GM10248 (cell line): ENCODE data around the gene ETV2.
A peak's percentile ranks its signal among the peaks of the same experiment; 100 is the strongest.

ENCODE experiments used
- CTCF ChIA-PET: fragments of 300-600 bp; sonication (Branson Sonifier 250); formaldehyde crosslinking; extraction: SDS; loops from one replicate; lab custom pipeline; 2021; ENCODE audit warnings: antibody characterized with exemption; lab: Yijun Ruan, JAX
- POLR2A ChIA-PET: fragments of 350-650 bp; sonication (Branson Sonifier 250); formaldehyde crosslinking; extraction: SDS; loops from one replicate; lab custom pipeline; 2020; ENCODE audit warnings: antibody characterized with exemption; lab: Yijun Ruan, JAX
- DNase-seq: peaks from one replicate; pipeline ENCODE4 v3.0.0; 2012; ENCODE audit errors: extremely low spot score
- TF ChIP-seq, protein P1 (sequence below): IDR thresholded peaks from 2 replicates; pipeline ENCODE4 v1.5.1; 2012; ENCODE audit warnings: mild to moderate bottlenecking, low read depth; ENCODE audit errors: extremely low read depth, missing control alignments, control extremely low read depth

Gene ETV2

DNA sequence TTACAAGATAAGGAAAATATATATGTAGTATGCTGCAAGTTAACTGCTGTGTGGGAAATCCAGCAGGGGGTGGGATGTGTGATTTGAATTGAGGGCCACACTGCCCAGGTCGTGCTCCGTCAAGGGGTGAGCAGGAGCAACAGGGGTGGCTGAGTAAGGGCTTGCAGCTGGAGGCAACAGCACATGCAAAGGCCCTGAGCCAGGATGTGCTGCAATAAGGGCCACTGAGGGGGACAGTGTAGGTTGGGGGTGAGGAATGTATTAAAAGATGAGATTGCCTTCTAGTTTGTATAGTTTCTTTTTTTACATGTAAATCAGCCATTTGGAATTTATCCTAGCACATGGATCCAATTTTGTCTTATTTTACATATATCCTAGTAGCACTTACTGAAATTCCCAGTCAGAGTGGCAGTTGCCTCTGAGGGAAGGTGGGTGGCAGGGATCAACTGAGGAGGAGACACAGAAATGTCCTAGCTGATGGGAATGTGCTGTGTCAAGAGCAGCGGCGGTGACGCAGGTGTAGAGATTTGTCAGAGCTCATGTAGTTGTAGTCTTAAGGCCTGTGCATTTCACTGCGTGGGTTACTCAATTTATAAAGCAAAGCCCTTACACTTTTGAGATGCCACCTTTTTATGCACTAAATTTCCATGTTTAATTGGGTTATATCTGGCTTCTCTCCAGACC is 18.1 kb upstream of the ETV2 start:
- no peak for DNase-seq
- ChIA-PET POLR2A (interaction anchor here (0.7 kb wide), 1 partner anchor 15 kb away, joined by 6 read pairs; no protein-coding TSS in a partner anchor), CTCF (interaction anchor here (1.1 to 3.1 kb wide), 4 partner anchors 8 to 75 kb away, joined by 3 to 9 read pairs (median 5); partner anchors contain the start of gene HAUS5)
- TF ChIP-seq, protein P1, sequence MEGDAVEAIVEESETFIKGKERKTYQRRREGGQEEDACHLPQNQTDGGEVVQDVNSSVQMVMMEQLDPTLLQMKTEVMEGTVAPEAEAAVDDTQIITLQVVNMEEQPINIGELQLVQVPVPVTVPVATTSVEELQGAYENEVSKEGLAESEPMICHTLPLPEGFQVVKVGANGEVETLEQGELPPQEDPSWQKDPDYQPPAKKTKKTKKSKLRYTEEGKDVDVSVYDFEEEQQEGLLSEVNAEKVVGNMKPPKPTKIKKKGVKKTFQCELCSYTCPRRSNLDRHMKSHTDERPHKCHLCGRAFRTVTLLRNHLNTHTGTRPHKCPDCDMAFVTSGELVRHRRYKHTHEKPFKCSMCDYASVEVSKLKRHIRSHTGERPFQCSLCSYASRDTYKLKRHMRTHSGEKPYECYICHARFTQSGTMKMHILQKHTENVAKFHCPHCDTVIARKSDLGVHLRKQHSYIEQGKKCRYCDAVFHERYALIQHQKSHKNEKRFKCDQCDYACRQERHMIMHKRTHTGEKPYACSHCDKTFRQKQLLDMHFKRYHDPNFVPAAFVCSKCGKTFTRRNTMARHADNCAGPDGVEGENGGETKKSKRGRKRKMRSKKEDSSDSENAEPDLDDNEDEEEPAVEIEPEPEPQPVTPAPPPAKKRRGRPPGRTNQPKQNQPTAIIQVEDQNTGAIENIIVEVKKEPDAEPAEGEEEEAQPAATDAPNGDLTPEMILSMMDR, result no peak

DNA sequence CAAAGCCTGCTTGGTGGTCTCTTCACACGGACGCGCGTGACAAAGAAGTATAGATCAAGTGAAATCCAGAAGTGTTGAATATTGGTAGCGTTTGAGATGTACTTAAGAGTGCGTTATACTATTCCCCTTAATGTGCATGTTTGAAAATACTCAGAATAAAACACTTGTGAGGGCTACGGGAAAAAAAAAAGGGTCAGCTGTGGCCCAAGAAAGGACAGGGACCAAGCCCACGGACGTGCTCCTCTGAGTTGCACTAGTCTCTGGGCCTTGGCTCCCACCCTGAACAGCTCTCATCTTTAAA is 13.3 kb upstream of the ETV2 start:
- DNase-seq, result no peak
- ChIA-PET CTCF (no interaction called here), POLR2A (no interaction called here)
- TF ChIP-seq, protein P1, result no peak

DNA sequence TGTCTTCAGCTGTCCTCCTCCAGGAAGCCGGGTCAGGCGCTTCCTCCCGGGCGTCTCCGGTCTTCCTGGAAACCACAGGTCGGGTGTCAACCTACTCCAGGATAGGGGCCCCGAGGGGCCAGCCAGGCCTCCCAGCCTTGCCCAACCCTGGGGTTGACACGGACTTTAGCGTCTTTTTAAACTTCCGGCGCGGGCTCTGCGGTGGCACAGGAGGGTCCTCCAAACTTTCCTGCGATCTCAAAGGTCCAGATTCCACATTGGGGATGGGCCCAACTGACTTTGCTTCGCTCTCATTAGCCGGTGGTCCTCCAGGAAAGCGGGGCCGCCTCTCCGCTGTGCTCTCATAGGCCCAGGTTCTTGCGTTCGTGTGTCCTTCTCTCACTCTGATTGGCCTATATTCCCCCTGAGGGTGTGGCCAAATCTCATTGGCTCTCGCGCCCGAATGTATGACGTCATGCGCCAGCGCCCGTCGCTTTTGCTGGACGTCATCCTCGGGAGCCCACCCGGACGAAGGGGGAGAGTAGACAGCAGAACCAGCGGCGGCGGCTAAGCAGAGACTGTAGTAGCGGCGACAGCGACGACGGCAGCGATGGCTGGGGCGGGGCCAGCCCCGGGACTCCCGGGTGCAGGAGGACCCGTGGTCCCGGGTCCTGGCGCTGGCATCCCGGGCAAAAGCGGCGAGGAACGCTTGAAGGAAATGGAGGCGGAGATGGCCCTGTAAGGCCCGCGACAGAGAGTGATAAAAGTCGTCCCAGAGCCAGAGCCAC is 12.8 kb upstream of the ETV2 start, which contains the start of gene RBM42:
Gene RBM42, plus strand, starts transcription at position 472 of the 767 bp plus-strand sequence. Its CDS starts 118 bp downstream, at position 590.
- peak; percentile 99 for DNase-seq
- CTCF ChIA-PET, result interaction anchor here (1.0 kb wide), 1 partner anchor 19 kb away, joined by 3 read pairs; no protein-coding TSS in a partner anchor
- POLR2A ChIA-PET, result no interaction called here
- TF ChIP-seq, protein P1, result no peak

DNA sequence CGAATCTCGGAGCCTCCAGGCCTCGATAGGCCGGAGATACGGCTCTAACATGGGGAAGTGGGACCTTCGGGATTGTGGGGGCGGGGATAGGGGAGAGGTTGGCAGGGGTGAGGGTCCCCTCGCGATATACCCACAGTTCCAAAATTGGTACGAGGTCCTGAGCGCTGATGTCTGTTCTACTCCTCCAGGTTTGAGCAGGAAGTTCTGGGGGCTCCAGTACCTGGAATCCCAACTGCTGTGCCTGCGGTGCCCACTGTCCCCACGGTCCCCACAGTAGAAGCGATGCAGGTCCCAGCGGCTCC is 12.3 kb upstream of the ETV2 start:
- ChIA-PET CTCF (interaction anchor here (1.0 kb wide), 2 partner anchors 16 to 19 kb away, joined by 3 read pairs; no protein-coding TSS in a partner anchor), POLR2A (no interaction called here)
- no peak for DNase-seq
- TF ChIP-seq, protein P1, result no peak

DNA sequence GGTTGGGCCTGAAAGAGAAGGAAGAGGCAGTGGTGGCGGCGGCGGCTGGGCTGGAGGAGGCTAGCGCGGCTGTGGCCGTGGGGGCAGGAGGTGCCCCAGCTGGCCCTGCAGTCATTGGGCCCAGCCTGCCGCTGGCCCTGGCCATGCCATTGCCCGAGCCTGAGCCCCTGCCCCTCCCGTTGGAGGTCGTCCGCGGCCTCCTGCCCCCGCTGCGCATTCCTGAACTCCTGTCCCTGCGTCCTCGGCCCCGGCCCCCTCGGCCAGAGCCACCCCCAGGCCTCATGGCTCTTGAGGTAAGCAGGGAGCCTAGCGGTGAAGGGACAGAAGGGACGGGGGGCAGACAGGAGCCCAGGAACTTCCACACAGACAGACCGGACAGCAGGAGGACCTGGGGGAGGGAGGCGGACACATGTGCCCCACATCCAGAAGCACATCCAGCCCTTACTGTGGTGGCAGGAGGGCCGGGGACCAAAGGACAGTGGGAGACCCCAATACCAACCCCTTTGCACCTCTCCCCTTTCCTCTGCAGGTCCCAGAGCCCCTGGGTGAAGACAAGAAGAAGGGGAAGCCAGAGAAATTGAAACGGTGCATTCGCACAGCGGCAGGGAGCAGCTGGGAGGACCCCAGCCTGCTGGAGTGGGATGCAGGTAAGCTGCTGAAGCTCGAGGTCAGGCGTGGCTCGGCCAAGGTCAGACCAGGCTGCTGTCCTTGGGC is 7.7 kb upstream of the ETV2 start:
- DNase-seq, result no peak
- TF ChIP-seq, protein P1, result no peak
- ChIA-PET POLR2A (no interaction called here), CTCF (interaction anchor here (1.1 to 1.6 kb wide), 2 partner anchors 12 to 85 kb away, joined by 3 to 4 read pairs; no protein-coding TSS in a partner anchor)

DNA sequence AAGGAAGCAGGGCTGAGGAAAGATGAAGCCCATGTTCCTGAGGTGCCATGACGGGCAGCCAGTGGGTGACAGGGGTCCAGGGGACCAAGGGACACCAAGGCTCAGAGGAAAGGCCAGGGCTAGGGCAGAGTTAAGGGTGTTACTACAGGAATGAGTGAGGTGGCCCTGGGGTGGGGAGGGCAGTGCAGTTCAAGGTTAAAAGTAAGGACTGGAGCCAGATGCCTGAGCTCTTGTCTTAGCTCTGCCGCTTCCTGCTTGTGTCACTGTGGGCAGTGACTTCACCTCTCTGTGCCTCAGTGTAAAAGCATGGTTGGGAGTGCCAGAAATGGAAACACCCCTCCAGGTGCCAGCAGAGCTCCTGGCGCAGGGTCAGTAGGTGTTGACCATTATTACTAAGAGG is 4.9 kb upstream of the ETV2 start:
- ChIA-PET POLR2A (no interaction called here), CTCF (interaction anchor here (1.2 to 1.4 kb wide), 2 partner anchors 44 to 126 kb away, joined by 3 read pairs; no protein-coding TSS in a partner anchor)
- DNase-seq, result no peak
- TF ChIP-seq, protein P1, result no peak
